Measurements from ENCODE around the gene CDK13. TPM values are rescaled to one million over a fixed set of nuclear protein-coding genes. Genes with fewer than 3 reads are reported as not detected.
A peak's percentile ranks its signal among the peaks of the same experiment; 100 is the strongest.
"Not testable (repeated sequence)": the region's sequence is repeated elsewhere in the genome, so short reads cannot be mapped to it uniquely, and the experiment has no call there.

Gene CDK13
- total RNA-seq, 1 experiment from 2014 or later: 39.2 TPM

DNA sequence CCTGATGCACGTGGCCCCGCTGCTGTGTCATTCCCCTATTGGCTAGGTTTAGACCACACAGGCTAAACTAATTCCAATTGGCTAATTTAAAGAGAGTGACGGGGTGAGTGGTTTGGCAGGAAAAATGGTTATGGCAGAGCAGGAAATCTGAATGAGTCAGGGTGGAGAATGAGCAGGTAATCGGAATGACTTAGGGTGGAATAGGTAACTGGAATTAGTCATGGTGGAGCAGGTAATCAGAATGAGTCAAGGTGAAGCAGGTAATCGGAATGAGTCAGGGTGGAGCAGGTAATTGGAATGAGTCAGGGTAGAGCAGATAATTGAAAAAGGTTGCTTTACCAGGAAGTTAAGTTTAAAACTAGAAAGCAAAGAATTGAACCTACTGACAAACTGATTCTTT is 191.9 kb downstream of the CDK13 start:
- ATAC-seq; H3K4me3 Mint-ChIP-seq; POLR2A ChIA-PET; H3K27me3 Mint-ChIP-seq (ENCODE audit: low read depth); DNase-seq (ENCODE audit: low spot score); H3K27ac Mint-ChIP-seq; CTCF ChIA-PET; H3K4me1 Mint-ChIP-seq: not testable (repeated sequence)
- Mint-ChIP-seq H3K36me3 (peaks cover 21% of the 10 kb centered on the region), H3K9me3 (peaks cover 40% of the 10 kb centered on the region)

- H3K4me3 Mint-ChIP-seq; H3K27me3 Mint-ChIP-seq (ENCODE audit: low read depth); ATAC-seq; H3K27ac Mint-ChIP-seq; POLR2A ChIA-PET; CTCF ChIA-PET; DNase-seq (ENCODE audit: low spot score): not testable (repeated sequence)
- peaks cover 23% of the 10 kb centered on the region for H3K4me1 Mint-ChIP-seq
- peaks cover 44% of the 10 kb centered on the region for H3K9me3 Mint-ChIP-seq
- peaks cover 29% of the 10 kb centered on the region for H3K36me3 Mint-ChIP-seq
These were observed 195.6 kb downstream of the CDK13 start for GRCh38 chr7:40145596-40146130.

GRCh38 chr7:40147371-40148246 is 197.6 kb downstream of the CDK13 start:
- H3K27ac Mint-ChIP-seq: peak overlapping the region; percentile 3; the same call in 1 of the 2 replicates
- peak; percentile 31 for DNase-seq (ENCODE audit: low spot score)
- H3K9me3 Mint-ChIP-seq: peaks cover 39% of the 10 kb centered on the region
- H3K36me3 Mint-ChIP-seq: peaks cover 30% of the 10 kb centered on the region
- peaks cover 23% of the 10 kb centered on the region for H3K4me1 Mint-ChIP-seq
- ChIA-PET POLR2A (no interaction called here), CTCF (interaction anchor here (0.5 to 1.0 kb wide), 5 partner anchors 13 to 158 kb away, joined by 3 to 6 read pairs (median 4); partner anchors contain the start of genes MPLKIP and SUGCT)
- H3K27me3 Mint-ChIP-seq (ENCODE audit: low read depth): no peaks in the 10 kb centered on the region; the same call in 1 of the 2 replicates
- no peak overlapping the region for H3K4me3 Mint-ChIP-seq
- no peak for TF ChIP-seq CDX4 (CRISPR knock-in tag; IDR thresholded peaks at IDR 0.05; ENCODE audit: borderline replicate concordance)
- ATAC-seq: peak; percentile 33

- H3K4me3 Mint-ChIP-seq; DNase-seq (ENCODE audit: low spot score); ATAC-seq; H3K27me3 Mint-ChIP-seq (ENCODE audit: low read depth); POLR2A ChIA-PET: not testable (repeated sequence)
- Mint-ChIP-seq H3K36me3 (peaks cover 30% of the 10 kb centered on the region), H3K9me3 (peaks cover 39% of the 10 kb centered on the region), H3K27ac (0 out of 2 replicates have a peak overlapping the region, but pooled peaks have one; percentile 3), H3K4me1 (peaks cover 22% of the 10 kb centered on the region)
- CTCF ChIA-PET: interaction anchor here (2.5 kb wide), 1 partner anchor 13 kb away, joined by 8 read pairs; the partner anchor contains the start of genes MPLKIP and SUGCT
These were observed 198.2 kb downstream of the CDK13 start for GRCh38 chr7:40148247-40148580.

DNA sequence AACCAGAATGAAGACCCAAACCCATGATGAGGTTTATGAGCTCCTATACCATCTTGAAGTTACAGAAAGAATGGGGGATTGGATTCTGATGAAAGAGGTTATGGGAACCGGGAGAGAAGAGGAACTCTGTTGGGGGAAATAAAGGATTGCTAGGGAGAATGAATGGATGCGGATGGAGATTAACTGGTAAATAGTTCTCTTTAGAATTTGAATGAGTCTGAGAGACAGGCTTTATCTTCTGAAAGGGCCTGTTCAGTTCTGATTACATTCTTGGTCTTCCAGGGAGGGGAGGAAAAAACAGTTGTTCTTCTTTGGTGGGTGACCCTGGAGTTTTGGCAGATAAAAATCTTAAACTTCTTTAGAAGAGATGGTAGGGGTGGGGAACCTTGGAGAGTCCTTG is 198.6 kb downstream of the CDK13 start:
- no peak for DNase-seq (ENCODE audit: low spot score)
- Mint-ChIP-seq H3K27ac (peak overlapping the region; percentile 24), H3K36me3 (peaks cover 30% of the 10 kb centered on the region), H3K27me3 (ENCODE audit: low read depth) (no peaks in the 10 kb centered on the region; the same call in 1 of the 2 replicates), H3K4me3 (peak overlapping the region; percentile 24; the same call in 1 of the 2 replicates), H3K4me1 (peaks cover 18% of the 10 kb centered on the region), H3K9me3 (peaks cover 35% of the 10 kb centered on the region)
- peak; percentile 84 for ATAC-seq
- ChIA-PET CTCF (interaction anchor here (2.5 kb wide), 1 partner anchor 14 kb away, joined by 8 read pairs; the partner anchor contains the start of genes MPLKIP and SUGCT), POLR2A (no interaction called here)
- 0 out of 2 replicates have a peak, but pooled peaks have one; percentile 1 for TF ChIP-seq ZNF671 (CRISPR knock-in tag; IDR thresholded peaks at IDR 0.05)
- TF ChIP-seq ZNF396 (CRISPR knock-in tag; IDR thresholded peaks at IDR 0.05; ENCODE audit: borderline replicate concordance): no peak

Other genes with a start within 250 kb of the CDK13 start
- 55.4 to 63.0 TPM (median 61.6 TPM) in 3 replicates for gene MPLKIP, start 184.4 kb downstream of the CDK13 start, total RNA-seq (2021)
- 4.6 to 7.4 TPM (median 7.2 TPM) in 3 replicates for gene SUGCT, start 184.7 kb downstream of the CDK13 start, total RNA-seq (2021)

Measured in WTC11 (cell line).